ENCODE measurements around the gene ZNF507.
A peak's percentile ranks its signal among the peaks of the same experiment; 100 is the strongest.

ZNF507 gene

DNA sequence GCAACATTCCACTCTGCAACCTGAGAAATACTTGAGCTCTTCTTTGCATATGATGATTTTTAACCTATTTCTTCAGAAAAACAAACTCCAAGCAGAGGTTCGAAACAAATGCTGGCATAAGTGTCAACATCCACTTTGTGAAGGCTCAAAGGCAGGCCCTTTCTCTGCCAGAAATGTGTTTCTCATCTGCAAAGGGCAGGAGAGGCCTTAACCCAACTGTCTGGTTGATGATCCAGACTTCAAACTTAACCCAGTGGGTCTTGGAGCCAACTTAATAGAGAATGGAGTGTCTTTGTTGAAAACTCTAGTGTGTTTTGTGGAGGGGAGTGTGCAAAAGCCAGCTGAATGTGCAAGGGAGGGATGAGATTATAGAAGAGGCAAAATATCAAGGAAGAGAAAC is 28.3 kb upstream of the ZNF507 start:
- Histone ChIP-seq H3K36me3 (ENCODE audit: insufficient read depth, low read length) (no peaks in the 10 kb centered on the region), H3K4me3 (ENCODE audit: low read depth, low read length) (no peak overlapping the region), H3K79me2 (ENCODE audit: control insufficient read depth, insufficient read depth, low read length, unreplicated experiment) (no peaks in the 10 kb centered on the region), H3K27ac (ENCODE audit: low read depth, low read length) (no peak overlapping the region), H2AFZ (ENCODE audit: low read length, unreplicated experiment) (no peak overlapping the region), H3K27me3 (ENCODE audit: insufficient read depth, low read length) (peaks cover 11% of the 10 kb centered on the region), H3K4me1 (ENCODE audit: control insufficient read depth, insufficient read depth, low read length, unreplicated experiment) (no peaks in the 10 kb centered on the region)

DNA sequence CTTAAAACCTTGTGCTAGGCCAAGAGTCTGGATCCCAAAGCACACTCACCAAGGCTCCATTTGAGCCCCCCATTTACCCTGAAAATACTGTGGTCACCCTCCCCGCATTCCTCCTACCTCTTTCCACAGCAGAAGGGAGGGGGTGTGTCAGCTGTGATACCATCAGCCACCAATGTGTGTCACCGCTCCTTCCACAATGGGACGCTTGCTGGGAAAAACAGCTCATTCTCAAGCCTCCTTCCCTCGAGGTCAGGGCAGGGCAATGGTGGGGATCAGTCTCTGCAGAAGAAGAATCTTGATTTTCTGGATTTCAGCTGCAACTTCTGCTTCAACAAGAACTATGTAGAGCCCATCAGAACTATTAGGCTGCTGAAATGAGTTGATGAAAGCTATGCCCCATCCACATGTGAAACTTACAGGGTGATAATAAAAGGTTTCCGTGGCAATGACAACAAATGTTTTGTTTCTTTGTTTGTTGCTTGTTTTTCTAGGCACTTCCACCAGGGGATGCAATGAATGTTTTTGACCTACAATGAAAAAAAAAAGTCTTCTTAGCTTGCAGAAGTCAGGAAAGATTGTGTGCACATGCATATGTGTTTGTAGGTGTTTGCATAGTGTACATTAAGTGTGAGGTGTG is 26.4 kb upstream of the ZNF507 start:
- Histone ChIP-seq H3K27ac (ENCODE audit: low read depth, low read length) (no peak overlapping the region), H3K36me3 (ENCODE audit: insufficient read depth, low read length) (no peaks in the 10 kb centered on the region), H2AFZ (ENCODE audit: low read length, unreplicated experiment) (no peak overlapping the region), H3K4me1 (ENCODE audit: control insufficient read depth, insufficient read depth, low read length, unreplicated experiment) (no peaks in the 10 kb centered on the region), H3K27me3 (ENCODE audit: insufficient read depth, low read length) (peaks cover 7% of the 10 kb centered on the region; the same call in 1 of the 2 replicates), H3K79me2 (ENCODE audit: control insufficient read depth, insufficient read depth, low read length, unreplicated experiment) (no peaks in the 10 kb centered on the region), H3K4me3 (ENCODE audit: low read depth, low read length) (no peak overlapping the region)

GRCh38 chr19:32322541-32322940 is 22.9 kb upstream of the ZNF507 start:
- H3K36me3 ChIP-seq (ENCODE audit: insufficient read depth, low read length) = no peaks in the 10 kb centered on the region
- H3K79me2 ChIP-seq (ENCODE audit: control insufficient read depth, insufficient read depth, low read length, unreplicated experiment) = no peaks in the 10 kb centered on the region
- peaks cover 4% of the 10 kb centered on the region for H3K4me1 ChIP-seq (ENCODE audit: control insufficient read depth, insufficient read depth, low read length, unreplicated experiment)
- H3K27me3 ChIP-seq (ENCODE audit: insufficient read depth, low read length) = no peaks in the 10 kb centered on the region; the same call in 1 of the 2 replicates
- H3K4me3 ChIP-seq (ENCODE audit: low read depth, low read length) = no peak overlapping the region
- H3K27ac ChIP-seq (ENCODE audit: low read depth, low read length) = no peak overlapping the region
- H2AFZ ChIP-seq (ENCODE audit: low read length, unreplicated experiment) = no peak overlapping the region

DNA sequence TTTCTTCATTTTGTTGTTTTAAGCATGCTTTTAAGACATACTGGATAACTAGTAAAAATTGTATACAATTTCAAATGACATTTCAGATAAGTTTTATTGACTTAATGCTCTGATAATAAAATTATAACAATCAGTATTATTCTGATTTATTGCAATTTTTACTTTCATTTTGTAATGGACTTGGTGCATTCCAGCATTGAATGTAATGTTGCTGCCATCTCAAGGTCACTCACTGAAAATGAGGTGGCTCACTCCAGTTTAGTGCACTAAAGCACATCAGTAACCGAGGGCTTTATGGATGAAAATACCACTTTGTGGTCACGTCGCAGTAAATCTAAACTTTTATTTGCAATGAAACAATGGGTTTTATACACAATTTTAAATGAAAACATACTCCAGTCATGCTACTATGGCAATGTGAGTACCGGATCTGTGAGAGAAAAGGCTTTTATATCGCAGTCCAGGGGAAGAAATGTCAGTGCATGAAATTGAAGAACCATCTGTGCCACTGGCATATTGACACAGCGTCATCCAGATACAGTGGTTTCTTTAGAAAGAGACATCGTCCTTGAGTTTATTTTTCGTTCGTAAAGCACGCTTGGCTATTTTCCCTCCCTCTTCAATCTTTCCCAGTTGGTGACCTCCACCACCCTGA is 20.7 kb upstream of the ZNF507 start:
- Histone ChIP-seq H3K4me3 (ENCODE audit: low read depth, low read length) (peak overlapping the region; percentile 59), H3K27me3 (ENCODE audit: insufficient read depth, low read length) (peaks cover 4% of the 10 kb centered on the region; the same call in 1 of the 2 replicates), H3K27ac (ENCODE audit: low read depth, low read length) (no peak overlapping the region), H3K79me2 (ENCODE audit: control insufficient read depth, insufficient read depth, low read length, unreplicated experiment) (no peaks in the 10 kb centered on the region), H3K4me1 (ENCODE audit: control insufficient read depth, insufficient read depth, low read length, unreplicated experiment) (peaks cover 4% of the 10 kb centered on the region), H3K36me3 (ENCODE audit: insufficient read depth, low read length) (no peaks in the 10 kb centered on the region), H2AFZ (ENCODE audit: low read length, unreplicated experiment) (peak overlapping the region; percentile 25)

DNA sequence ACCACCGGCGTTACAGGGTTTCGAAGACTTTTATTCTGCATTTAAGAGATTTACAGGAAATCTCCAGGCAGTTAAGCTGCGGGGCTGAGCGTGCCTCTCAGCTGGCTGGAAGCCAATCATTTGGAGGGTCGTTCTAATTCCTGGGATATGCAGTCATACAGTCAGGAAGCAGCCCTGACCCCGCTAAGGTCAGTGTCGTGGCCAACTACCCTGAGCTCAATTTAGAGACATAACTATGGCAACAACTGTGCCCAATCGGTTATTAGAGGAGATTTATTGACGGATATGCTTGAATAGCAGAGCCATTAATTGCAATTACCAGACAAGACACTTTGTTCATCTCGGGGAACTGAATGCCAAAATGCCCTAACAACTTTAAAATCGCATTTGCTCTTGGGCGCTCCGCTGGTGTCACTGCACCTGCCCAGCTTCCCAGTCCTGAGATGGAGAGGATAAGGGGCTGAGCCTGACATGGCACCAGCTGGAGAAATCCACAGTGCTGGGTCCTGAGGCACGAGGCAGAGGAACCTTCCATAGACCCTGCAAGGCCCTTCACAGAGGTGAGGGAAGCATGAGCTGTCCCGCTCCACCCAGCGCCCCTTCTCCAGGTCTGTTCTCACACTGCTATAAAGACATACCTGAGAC is 15.1 kb upstream of the ZNF507 start:
- H3K4me1 ChIP-seq (ENCODE audit: control insufficient read depth, insufficient read depth, low read length, unreplicated experiment) = peaks cover 4% of the 10 kb centered on the region
- no peaks in the 10 kb centered on the region for H3K36me3 ChIP-seq (ENCODE audit: insufficient read depth, low read length)
- H3K27ac ChIP-seq (ENCODE audit: low read depth, low read length) = no peak overlapping the region

DNA sequence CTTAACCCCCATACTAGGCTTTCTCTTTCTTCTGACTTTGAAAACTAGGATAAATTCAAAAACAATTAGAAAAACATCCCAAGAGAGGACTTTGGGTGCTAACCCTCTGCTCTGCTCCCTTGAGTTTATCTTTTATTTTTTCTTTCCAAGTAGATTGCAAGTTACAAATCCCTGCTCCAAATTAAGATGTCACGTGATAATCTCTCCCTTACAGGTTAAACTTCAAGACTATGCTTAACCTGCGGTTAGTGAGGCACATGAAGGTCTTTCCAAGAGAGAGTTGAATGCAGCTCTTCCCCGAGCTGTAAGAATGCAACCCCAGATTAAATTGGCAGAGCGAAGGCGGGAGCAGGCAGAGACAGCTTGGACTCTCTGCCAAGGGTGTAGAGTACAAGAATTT is 12.2 kb upstream of the ZNF507 start:
- Histone ChIP-seq H3K4me1 (ENCODE audit: control insufficient read depth, insufficient read depth, low read length, unreplicated experiment) (peaks cover 4% of the 10 kb centered on the region), H3K36me3 (ENCODE audit: insufficient read depth, low read length) (no peaks in the 10 kb centered on the region), H3K27ac (ENCODE audit: low read depth, low read length) (no peak overlapping the region), H3K4me3 (ENCODE audit: low read depth, low read length) (no peak overlapping the region), H3K79me2 (ENCODE audit: control insufficient read depth, insufficient read depth, low read length, unreplicated experiment) (no peaks in the 10 kb centered on the region), H3K27me3 (ENCODE audit: insufficient read depth, low read length) (peaks cover 2% of the 10 kb centered on the region; the same call in 1 of the 2 replicates), H2AFZ (ENCODE audit: low read length, unreplicated experiment) (no peak overlapping the region)

More for the DNA sequence above, 15.1 kb upstream of the ZNF507 start:
- Histone ChIP-seq H3K4me3 (ENCODE audit: low read depth, low read length) (no peak overlapping the region), H2AFZ (ENCODE audit: low read length, unreplicated experiment) (no peak overlapping the region), H3K79me2 (ENCODE audit: control insufficient read depth, insufficient read depth, low read length, unreplicated experiment) (no peaks in the 10 kb centered on the region), H3K27me3 (ENCODE audit: insufficient read depth, low read length) (peaks cover 4% of the 10 kb centered on the region; the same call in 1 of the 2 replicates)

- Histone ChIP-seq H2AFZ (ENCODE audit: low read length, unreplicated experiment) (peak overlapping the region; percentile 6), H3K4me3 (ENCODE audit: low read depth, low read length) (0 out of 2 replicates have a peak overlapping the region, but pooled peaks have one; percentile 31), H3K27ac (ENCODE audit: low read depth, low read length) (no peak overlapping the region), H3K79me2 (ENCODE audit: control insufficient read depth, insufficient read depth, low read length, unreplicated experiment) (no peaks in the 10 kb centered on the region), H3K27me3 (ENCODE audit: insufficient read depth, low read length) (no peaks in the 10 kb centered on the region), H3K4me1 (ENCODE audit: control insufficient read depth, insufficient read depth, low read length, unreplicated experiment) (no peaks in the 10 kb centered on the region), H3K36me3 (ENCODE audit: insufficient read depth, low read length) (no peaks in the 10 kb centered on the region)
These were observed 8.9 kb upstream of the ZNF507 start for GRCh38 chr19:32336259-32337083.

DNA sequence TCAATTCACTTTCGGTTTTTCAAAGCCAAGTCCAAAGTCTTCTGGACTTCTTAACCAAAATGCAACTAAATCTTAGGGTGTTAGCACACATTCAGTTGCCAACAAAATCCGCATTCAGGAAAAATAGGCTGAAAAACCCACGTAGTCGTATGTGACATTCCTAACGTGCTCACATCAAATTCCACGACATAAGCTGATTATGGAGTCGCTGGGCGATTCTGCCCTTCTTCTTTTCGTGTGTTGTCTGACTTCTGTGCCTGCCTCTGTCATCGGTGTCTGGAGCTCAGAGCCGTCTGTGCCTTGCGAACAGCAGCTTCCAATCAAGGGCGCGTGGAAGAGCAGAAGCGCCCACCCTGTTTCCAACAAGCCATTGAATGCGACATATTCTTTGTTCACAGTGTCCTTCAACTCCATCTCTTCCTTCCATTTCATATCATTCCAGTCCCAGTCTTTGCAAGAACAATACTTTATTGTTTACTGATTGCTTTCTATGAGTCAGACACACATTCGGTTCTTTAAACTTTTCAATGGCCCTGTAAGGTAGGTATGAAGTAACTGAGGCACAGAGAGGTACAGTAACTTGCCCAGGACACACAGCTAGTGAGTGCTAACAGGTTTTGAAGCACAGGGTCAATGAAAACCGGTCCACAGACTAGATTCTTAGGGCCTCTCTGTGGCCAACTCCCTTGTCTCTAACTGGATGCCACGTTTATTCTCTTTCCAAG is 8.2 kb upstream of the ZNF507 start:
- H2AFZ ChIP-seq (ENCODE audit: low read length, unreplicated experiment) = peak overlapping the region; percentile 6
- no peaks in the 10 kb centered on the region for H3K27me3 ChIP-seq (ENCODE audit: insufficient read depth, low read length)
- no peak overlapping the region for H3K27ac ChIP-seq (ENCODE audit: low read depth, low read length)
- H3K4me3 ChIP-seq (ENCODE audit: low read depth, low read length) = 0 out of 2 replicates have a peak overlapping the region, but pooled peaks have one; percentile 31
- no peaks in the 10 kb centered on the region for H3K79me2 ChIP-seq (ENCODE audit: control insufficient read depth, insufficient read depth, low read length, unreplicated experiment)
- H3K36me3 ChIP-seq (ENCODE audit: insufficient read depth, low read length) = no peaks in the 10 kb centered on the region
- H3K4me1 ChIP-seq (ENCODE audit: control insufficient read depth, insufficient read depth, low read length, unreplicated experiment) = no peaks in the 10 kb centered on the region

DNA sequence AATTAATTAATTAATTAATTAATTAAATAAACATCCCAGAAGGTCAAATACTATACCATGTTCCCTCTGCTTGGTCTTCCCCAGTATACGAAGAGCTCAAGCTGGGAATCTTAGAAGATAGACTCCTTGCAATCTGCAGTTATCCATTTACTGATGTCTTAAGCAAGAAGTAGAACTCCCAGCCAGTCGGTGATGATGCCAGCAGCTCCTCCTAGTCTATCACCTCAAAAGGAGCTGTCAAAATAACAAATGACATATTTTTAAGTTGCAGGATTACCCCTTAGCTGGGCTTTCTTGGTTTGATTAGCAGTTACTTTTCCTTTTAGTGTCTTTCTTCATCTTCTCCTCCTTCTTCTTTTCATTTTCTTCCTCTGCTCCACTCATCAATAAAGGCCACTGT is 6.0 kb upstream of the ZNF507 start:
- H3K4me1 ChIP-seq (ENCODE audit: control insufficient read depth, insufficient read depth, low read length, unreplicated experiment) = no peaks in the 10 kb centered on the region
- no peaks in the 10 kb centered on the region for H3K36me3 ChIP-seq (ENCODE audit: insufficient read depth, low read length)
- H3K4me3 ChIP-seq (ENCODE audit: low read depth, low read length) = no peak overlapping the region
- no peak overlapping the region for H2AFZ ChIP-seq (ENCODE audit: low read length, unreplicated experiment)
- no peaks in the 10 kb centered on the region for H3K27me3 ChIP-seq (ENCODE audit: insufficient read depth, low read length)
- H3K79me2 ChIP-seq (ENCODE audit: control insufficient read depth, insufficient read depth, low read length, unreplicated experiment) = no peaks in the 10 kb centered on the region
- no peak overlapping the region for H3K27ac ChIP-seq (ENCODE audit: low read depth, low read length)
